ENCODE data around the gene TMEM243.
A peak's percentile ranks its signal among the peaks of the same experiment; 100 is the strongest.

The TMEM243 gene

GRCh38 chr7:87154569-87154968 is 65.0 kb downstream of the TMEM243 start:
- DNase-seq = no peak

GRCh38 chr7:87154166-87154565 is 65.4 kb downstream of the TMEM243 start:
- DNase-seq = no peak

DNA sequence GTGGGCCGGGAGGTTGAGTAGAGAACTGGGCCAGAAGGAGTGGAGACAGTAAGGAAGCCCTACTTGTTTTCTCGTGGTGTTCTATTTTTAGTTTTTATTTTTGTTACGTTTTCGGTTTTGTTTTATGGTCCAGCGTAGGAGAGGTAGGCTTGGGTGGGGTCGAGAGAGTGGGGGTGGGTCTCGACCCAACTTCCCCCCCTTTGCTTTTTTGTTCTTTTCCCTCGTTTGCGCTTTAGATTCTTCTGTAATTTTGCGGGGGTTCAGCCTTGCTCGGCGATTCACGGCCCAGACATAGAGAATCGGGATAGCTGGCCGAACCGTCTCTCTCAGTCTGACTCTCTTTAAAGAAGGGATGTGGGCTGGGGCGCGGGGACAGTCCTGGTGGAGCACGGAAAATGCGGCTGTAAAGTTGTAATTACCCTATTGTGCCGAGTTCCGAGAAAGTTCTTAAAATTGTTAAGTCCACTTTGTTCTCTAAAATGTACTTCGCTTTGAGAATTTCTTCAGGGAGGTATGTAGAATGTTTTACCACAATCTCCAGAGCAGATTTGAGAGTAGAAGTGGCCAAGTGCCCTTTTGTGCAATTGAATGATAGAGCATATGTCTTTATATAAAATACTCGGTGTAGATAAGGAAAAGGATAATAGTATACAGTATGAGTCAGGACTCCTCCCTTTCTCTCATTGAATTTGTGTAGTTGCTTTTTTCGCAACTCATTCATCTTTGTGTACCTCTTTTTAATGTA is 66.5 kb downstream of the TMEM243 start:
- DNase-seq = peak; percentile 50

DNA sequence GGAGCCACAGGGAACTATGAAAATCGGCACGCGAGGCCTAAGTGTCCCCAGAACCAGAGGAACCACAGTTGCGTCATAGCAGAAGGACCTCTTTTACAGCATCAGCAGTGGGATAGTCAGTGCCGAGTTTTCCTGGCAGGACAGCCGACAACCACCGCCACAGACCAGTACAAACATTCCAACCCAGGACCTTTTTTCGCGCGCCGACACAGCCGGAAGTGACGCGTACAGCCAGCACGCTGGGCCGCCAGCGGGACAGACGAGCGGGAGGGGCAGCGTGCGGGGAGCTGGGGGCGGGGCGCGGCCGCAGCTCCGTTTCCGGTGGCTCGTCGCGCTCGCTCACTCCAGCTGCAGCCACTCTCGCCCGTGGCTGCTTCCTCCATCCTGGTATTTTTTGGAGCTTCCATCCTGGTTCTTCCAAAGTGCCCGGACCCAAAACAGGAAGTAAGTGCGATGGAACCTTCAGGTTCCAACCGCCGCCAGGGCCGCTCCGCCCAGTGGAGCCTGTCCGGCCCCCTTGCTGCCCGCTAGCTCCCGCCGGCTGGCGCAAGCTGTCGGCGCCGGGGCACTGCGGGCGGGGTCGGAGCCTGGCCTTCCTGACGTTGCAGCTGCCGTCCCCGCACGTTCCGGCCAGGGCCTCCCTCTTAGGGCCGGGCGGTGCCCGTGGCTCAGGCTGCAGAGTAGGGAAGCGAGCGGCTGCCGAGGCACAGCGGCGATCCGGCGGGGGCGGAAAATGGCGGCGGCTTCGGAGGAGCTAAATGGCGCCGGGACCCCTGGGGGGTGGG is 67.2 kb downstream of the TMEM243 start, which contains the start of gene DMTF1:
Gene DMTF1 (plus strand): TSS at position 342 of the 785 bp plus-strand sequence. CDS start 12,489 bp downstream, outside the sequence.
- peak; percentile 85 for DNase-seq

DNA sequence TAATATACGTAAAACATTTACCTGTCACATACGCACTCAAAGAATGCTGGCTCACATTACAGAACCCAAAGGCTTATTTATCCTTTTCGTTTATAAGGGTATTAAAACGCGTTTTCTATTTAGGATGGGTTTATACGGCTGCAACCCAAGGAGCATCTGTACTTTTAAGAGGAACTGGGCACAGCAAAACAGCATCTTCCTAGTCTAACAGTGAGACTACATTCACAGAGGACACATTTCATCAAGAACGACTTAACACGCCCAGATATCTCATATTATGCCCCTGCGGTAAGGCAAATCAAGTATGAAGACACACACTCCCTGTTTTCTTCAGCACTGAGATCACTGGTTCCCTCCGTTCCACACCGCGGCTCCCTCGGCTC is 67.8 kb downstream of the TMEM243 start:
- DNase-seq = no peak

- DNase-seq = no peak
Measured at GRCh38 chr7:87151002-87151728, 68.4 kb downstream of the TMEM243 start.

DNA sequence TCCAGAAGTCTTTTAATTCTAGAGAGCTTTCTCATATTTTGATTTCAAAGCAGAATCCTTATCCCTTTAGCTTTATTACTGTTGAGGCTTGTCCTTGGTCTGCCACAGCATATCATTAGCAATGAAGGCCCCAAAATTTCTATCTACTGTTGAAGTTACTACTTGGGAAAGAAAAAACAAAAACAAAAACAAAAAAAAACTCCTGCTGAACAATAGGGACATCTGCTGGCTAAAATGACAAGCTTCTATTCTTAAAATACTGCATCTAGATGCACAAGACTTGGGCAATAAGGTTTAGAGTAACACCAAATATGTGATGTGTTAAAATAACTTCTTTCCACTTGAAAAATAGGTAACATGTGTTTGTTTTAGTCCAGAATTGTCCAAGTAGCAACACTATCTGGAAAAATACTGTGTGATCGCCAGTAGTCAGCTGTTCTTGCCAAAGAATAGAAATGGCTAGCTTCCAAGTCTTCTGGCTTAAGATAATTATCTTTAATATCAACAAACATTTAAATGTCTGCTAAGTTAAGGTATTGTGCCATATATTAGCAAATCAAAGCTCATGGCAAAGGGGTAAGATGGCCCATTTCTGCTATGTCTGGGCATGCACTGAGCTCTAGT is 71.1 kb downstream of the TMEM243 start:
- DNase-seq = no peak

GRCh38 chr7:87147500-87147899 is 72.0 kb downstream of the TMEM243 start:
- no peak for DNase-seq

GRCh38 chr7:87146740-87147386 is 72.7 kb downstream of the TMEM243 start:
- DNase-seq = no peak

All from activated T-cell treated with anti-CD3 and anti-CD28 coated beads, Interleukin-2, amount 50 U/mL, for 1 hour (primary cell).